AG04449 (cell line): ENCODE measurements around the gene KDM5B.
A peak's percentile ranks its signal among the peaks of the same experiment; 100 is the strongest.

Experiments
- CTCF ChIA-PET: fragments of 350-600 bp; formaldehyde crosslinking; extraction: SDS; loops from one replicate; lab custom pipeline; 2021; ENCODE audit warnings: antibody characterized with exemption; lab: Yijun Ruan, JAX
- POLR2A ChIA-PET: fragments of 400-600, 350-600 bp; formaldehyde crosslinking; extraction: SDS; loops from one replicate; lab custom pipeline; 2020; ENCODE audit warnings: antibody characterized with exemption, inconsistent platforms; lab: Yijun Ruan, JAX
- DNase-seq: peaks from one replicate; pipeline ENCODE4 v3.0.0-alpha.2; 2010; ENCODE audit warnings: low read depth, low spot score
- H3K4me3 ChIP-seq: 2 replicates; pipeline ENCODE4 v1.5.1; 2011; ENCODE audit warnings: low read depth, mild to moderate bottlenecking, control low read depth, low read length
- TF ChIP-seq, protein P1 (sequence below): IDR thresholded peaks from one replicate; pipeline ENCODE4 v1.5.1; 2011; ENCODE audit warnings: mild to moderate bottlenecking, moderate library complexity, low read length, control low read depth, inconsistent platforms; ENCODE audit not compliant: insufficient read depth; ENCODE audit errors: missing control alignments

The KDM5B gene

GRCh38 chr1:202697038-202697437 lies 111.2 kb downstream of the KDM5B start:
- TF ChIP-seq, protein P1, sequence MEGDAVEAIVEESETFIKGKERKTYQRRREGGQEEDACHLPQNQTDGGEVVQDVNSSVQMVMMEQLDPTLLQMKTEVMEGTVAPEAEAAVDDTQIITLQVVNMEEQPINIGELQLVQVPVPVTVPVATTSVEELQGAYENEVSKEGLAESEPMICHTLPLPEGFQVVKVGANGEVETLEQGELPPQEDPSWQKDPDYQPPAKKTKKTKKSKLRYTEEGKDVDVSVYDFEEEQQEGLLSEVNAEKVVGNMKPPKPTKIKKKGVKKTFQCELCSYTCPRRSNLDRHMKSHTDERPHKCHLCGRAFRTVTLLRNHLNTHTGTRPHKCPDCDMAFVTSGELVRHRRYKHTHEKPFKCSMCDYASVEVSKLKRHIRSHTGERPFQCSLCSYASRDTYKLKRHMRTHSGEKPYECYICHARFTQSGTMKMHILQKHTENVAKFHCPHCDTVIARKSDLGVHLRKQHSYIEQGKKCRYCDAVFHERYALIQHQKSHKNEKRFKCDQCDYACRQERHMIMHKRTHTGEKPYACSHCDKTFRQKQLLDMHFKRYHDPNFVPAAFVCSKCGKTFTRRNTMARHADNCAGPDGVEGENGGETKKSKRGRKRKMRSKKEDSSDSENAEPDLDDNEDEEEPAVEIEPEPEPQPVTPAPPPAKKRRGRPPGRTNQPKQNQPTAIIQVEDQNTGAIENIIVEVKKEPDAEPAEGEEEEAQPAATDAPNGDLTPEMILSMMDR = no peak
- no peak overlapping the region for H3K4me3 ChIP-seq
- no peak for DNase-seq
- POLR2A ChIA-PET = no interaction called here
- CTCF ChIA-PET = no interaction called here

DNA sequence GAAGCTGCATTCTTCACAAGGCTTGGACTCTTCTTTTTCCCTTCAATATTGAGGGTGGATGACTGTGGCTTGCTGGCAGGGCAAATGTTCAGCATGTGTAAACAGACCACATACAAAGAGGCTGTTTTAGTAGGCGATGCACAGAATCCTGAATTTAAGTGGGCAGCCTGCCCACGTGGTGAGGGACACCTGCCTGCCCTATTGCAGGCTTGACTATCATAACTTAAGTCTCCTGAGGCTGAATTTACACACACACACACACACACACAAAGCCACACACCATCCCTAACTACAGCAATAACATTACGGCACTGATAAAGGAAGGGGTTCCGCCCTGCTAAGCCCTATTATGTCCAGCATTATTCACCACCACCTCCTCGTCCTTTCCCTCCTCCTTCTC lies 113.9 kb downstream of the KDM5B start:
- TF ChIP-seq, protein P1 = no peak
- ChIA-PET CTCF (no interaction called here), POLR2A (no interaction called here)
- DNase-seq = no peak
- no peak overlapping the region for H3K4me3 ChIP-seq

GRCh38 chr1:202692959-202693555 lies 115.2 kb downstream of the KDM5B start:
- POLR2A ChIA-PET = no interaction called here
- no peak for DNase-seq
- CTCF ChIA-PET = interaction anchor here (0.9 to 1.8 kb wide), 7 partner anchors 9 to 359 kb away, joined by 3 to 6 read pairs (median 4); partner anchors contain the start of gene SYT2
- TF ChIP-seq, protein P1 = peak; percentile 38
- H3K4me3 ChIP-seq = no peak overlapping the region

DNA sequence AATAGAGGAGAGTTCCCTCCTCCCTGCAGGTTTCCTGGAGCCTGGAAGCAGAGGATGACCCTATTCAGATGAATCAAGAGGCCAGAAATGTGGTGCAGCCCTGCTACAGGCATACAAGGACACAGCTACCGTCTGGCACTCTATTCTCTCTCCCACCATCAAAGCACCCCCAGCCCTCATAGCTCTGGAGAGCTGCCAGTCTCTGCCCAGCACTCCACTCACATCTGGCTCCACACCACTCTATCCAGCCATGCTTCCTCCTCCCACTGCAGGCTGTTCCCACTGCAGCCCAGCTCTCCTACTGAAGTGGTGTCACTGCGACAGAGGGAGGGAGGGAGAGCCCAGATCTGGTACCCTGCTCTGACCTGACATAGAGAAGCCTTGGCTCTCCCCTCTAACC lies 116.4 kb downstream of the KDM5B start:
- TF ChIP-seq, protein P1 = no peak
- no peak for DNase-seq
- ChIA-PET POLR2A (no interaction called here), CTCF (interaction anchor here (1.1 to 1.8 kb wide), 4 partner anchors 8 to 28 kb away, joined by 3 to 6 read pairs (median 4); no protein-coding TSS in a partner anchor)
- H3K4me3 ChIP-seq = no peak overlapping the region

DNA sequence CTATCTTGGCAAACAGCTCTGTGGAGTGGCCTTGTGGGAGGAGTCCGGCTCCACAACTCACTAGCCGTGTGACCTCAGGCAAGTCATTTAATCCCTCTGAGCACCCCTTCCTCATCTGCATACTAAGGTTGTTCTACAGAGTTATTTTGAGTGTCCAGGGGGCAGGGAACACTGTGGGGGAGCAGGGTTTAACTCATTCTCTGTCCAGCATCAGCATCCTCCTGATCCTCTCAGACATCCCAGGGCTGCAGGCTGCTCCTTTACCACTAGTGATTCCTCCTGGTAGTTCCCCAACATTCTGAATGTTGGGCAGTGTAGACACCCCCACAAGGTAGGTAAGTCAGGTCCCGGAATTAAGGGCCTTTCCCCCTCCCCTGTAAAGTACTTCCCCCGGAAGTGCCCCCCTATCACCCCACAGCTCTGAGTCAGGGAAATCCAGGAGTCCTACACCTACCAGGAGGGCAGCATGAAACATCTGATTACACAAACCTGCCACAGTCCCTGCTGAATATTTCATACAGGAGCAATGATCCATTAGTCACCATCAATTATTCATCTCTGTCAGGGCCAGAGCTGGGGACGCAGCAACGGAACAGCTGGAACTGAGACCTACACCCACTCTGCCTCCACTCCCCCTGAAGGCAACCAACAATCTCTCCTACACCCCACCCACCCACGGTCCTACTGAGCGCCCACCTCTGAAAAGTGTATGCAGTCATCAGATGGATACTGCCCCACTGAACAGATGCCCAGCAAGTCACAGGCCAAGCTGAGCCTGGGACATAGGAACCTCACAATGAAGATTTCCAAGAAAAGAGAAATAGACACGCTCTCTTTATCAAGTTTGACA lies 118.5 kb downstream of the KDM5B start:
- TF ChIP-seq, protein P1 = no peak
- DNase-seq = no peak
- CTCF ChIA-PET = no interaction called here
- no peak overlapping the region for H3K4me3 ChIP-seq
- POLR2A ChIA-PET = interaction anchor here (0.8 kb wide), 1 partner anchor 403 kb away, joined by 3 read pairs; no protein-coding TSS in a partner anchor

GRCh38 chr1:202689082-202689481 lies 119.1 kb downstream of the KDM5B start:
- TF ChIP-seq, protein P1 = no peak
- ChIA-PET POLR2A (interaction anchor here (0.8 kb wide), 1 partner anchor 403 kb away, joined by 3 read pairs; no protein-coding TSS in a partner anchor), CTCF (no interaction called here)
- H3K4me3 ChIP-seq = no peak overlapping the region
- no peak for DNase-seq
